Psoas muscle (tissue), 8 donors: ENCODE results near the gene ZFHX3. TPM values are rescaled to one million over a fixed set of nuclear protein-coding genes. Genes with fewer than 3 reads are reported as not detected.

Source experiments
- ATAC-seq, 4 donors: fragments of 200-7000 bp; cut with Tn5 transposase; one replicate each; pipeline ENCODE4 v1.9.1; 2020; ENCODE audit warnings: moderate library complexity in 3 of 4, mild to moderate bottlenecking in 2 of 4
- DNase-seq, 2 donors: peaks; one replicate each; pipeline ENCODE4 v3.0.0-alpha.2; 2020
- H3K27ac ChIP-seq: fragments of 200-600 bp; one replicate; pipeline ENCODE4 v1.8.0; 2022
- H3K27me3 ChIP-seq, 3 donors: fragments of 200-600 bp in 1 of 3; one replicate each; pipeline versions ENCODE4 v1.6.1 to v1.8.0; 2013 to 2022; ENCODE audit warnings: low read length in 2 of 3, mild to moderate bottlenecking in 2 of 3, moderate library complexity in 1 of 3; ENCODE audit not compliant: insufficient read depth in 3 of 3
- H3K36me3 ChIP-seq, 2 donors: fragments of 200-600 bp in 1 of 2; one replicate each; pipeline versions ENCODE4 v1.6.1 to v1.8.0; 2013 to 2022; ENCODE audit warnings: low read depth in 1 of 2, mild to moderate bottlenecking in 1 of 2, moderate library complexity in 1 of 2; ENCODE audit not compliant: insufficient read depth in 1 of 2
- H3K4me1 ChIP-seq: fragments of 200-600 bp; one replicate; pipeline ENCODE4 v1.8.0; 2022
- H3K4me3 ChIP-seq: fragments of 200-600 bp; one replicate; pipeline ENCODE4 v1.8.0; 2022; ENCODE audit warnings: mild to moderate bottlenecking
- H3K9me3 ChIP-seq: fragments of 200-600 bp; one replicate; pipeline ENCODE4 v1.8.0; 2022
- WGBS, 3 donors: extraction: QIAGEN DNeasy Blood & Tissue Kit; methylation state at CpG; one replicate each; pipeline versions ENCODE4 v1.1.6 to v1.1.7; 2013; 5-methylcytosine and 5-hydroxymethylcytosine counted together
- intact Hi-C, 2 donors: fragments of 100-400 bp; cut with DNase I; formaldehyde crosslinking; loops; one replicate each; pipeline versions ENCODE4 v1.11.0 to v1.14.2; 2022
- polyA plus RNA-seq, 3 donors: library from polyadenylated mRNA; stranded (reverse); fragments of 200-250 nt; gene quantifications; one replicate each; pipeline ENCODE4 v1.2.3, GENCODE V29; 2013
- total RNA-seq, 4 donors: library from RNA; stranded (reverse); fragmentation: NEBNext Ultra II Directional in 2 of 4; extraction: Animal tissue kit (Norgen Biotek cat#: 25700) in 2 of 4; gene quantifications; one replicate each; pipeline versions ENCODE4 v1.2.1 to v1.2.4, GENCODE V29; 2021 to 2023
- TF ChIP-seq, protein P1 (sequence below): fragments of 200-600 bp; IDR thresholded peaks from one replicate; pipeline ENCODE4 v1.8.0; 2022; ENCODE audit warnings: antibody characterized with exemption
- donor health status: healthy with polysubstance abuse.
- donor health status: DM: no; HTN: no; CAD: no; lungs with moderate emphysema.
- donor health status: Bipolar disorder and iron deficiency.
- donor health status: healthy.
- donor health status: DM: yes; HTN: yes; CAD: no.
- donor health status: DM: no; HTN: no; CAD: no.
- donor health status: DM: no; HTN: no; CAD: no.
- donor health status: DM: yes; HTN: yes; CAD: no.

ZFHX3 gene
- total and polyA plus RNA-seq, 7 donors: 3.3 to 36.9 (median 11.5) TPM

DNA sequence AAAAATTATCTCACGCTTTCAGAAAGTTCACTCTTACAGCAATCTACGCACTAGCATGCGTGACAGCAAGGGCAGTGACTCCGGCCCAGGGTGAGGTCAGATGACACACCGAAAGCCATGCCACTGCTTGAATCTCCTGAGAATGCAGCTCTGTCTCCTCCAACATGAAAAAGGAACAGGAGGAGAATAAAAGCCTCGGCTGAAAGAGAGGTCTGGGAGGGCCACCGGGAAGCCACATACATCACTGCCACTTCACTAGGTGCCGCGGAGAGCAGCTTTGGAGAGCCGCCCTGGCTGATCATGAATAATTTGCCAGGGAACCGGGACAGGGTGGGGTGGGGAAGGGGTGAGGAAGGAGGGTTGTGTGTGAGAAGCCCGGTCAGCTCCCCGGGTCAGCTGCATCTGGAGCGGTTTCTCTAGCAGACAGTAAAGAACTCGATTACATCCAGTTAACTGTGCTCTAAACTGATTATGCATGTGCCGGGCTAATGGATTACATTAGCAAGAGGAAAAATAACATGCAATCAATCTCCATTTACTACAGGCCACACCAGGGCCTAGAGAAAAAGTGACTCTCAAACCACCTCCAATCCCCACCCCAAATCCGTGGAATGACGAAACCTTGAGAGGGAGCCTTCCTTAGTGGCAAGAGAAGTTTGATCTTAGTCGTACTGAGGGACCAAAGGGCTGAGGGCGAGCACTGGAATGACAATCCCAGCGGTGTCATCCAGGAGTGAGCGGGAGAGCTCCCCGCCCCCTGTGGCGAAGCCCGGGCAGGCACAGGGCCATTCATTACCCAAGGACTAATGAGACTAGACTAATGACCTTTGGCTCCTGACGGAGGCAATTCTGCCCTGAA, 100.3 kb downstream of the ZFHX3 start:
- Histone ChIP-seq H3K9me3 (no peaks in the 10 kb centered on the region), H3K4me3 (no peak overlapping the region), H3K27me3 (no peaks in the 10 kb centered on the region), H3K27ac (peak overlapping the region; percentile 76), H3K36me3 (peaks cover 0 to 30% of the 10 kb centered on the region in 2 donors), H3K4me1 (peaks cover 44% of the 10 kb centered on the region)
- DNase-seq (peak; percentile 60 to 72), ATAC-seq (peak; percentile 79 to 88 (median 80))
- 43 to 64% (median 47%) methylated on average over 26 of the region's 26 CpGs for WGBS, 3 donors
- intact Hi-C loops: no loop called here
- TF ChIP-seq, protein P1, sequence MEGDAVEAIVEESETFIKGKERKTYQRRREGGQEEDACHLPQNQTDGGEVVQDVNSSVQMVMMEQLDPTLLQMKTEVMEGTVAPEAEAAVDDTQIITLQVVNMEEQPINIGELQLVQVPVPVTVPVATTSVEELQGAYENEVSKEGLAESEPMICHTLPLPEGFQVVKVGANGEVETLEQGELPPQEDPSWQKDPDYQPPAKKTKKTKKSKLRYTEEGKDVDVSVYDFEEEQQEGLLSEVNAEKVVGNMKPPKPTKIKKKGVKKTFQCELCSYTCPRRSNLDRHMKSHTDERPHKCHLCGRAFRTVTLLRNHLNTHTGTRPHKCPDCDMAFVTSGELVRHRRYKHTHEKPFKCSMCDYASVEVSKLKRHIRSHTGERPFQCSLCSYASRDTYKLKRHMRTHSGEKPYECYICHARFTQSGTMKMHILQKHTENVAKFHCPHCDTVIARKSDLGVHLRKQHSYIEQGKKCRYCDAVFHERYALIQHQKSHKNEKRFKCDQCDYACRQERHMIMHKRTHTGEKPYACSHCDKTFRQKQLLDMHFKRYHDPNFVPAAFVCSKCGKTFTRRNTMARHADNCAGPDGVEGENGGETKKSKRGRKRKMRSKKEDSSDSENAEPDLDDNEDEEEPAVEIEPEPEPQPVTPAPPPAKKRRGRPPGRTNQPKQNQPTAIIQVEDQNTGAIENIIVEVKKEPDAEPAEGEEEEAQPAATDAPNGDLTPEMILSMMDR: no peak

DNA sequence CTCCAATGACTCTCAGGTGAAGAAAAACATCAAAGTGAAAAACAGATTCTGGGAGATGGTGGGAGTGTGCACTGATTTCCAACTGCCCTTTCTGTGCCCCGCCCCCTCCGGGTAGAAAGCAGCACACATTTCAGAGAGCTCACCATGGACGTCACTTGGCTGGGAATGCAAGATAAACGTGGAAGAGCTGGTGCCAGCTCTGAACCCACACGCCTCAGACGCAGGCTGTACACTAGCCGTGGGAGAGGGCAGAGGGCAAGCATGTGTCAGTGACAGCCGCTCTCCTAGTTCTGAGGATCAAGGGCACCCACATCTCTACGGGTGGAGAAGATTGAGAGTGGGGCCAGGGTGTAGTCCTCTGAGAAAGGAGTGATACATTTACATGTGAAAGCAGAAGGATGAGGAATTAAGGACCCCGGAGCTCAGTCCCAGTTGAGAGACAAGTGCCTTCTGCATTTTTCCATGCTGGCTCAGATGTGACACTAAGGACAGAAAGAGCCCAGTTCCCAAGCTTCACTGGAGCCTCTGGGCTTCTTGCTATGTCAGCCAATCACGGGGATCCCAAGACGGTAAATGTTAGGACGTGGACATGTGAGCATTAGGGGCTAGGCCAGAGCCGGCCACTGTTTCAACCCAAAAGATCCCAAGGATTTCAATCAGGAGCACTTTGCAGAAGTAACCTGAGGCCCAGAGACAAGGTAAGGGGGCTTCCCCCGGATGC, 101.3 kb downstream of the ZFHX3 start:
- Histone ChIP-seq H3K27me3 (no peaks in the 10 kb centered on the region), H3K9me3 (no peaks in the 10 kb centered on the region), H3K4me1 (peaks cover 34% of the 10 kb centered on the region), H3K36me3 (peaks cover 0 to 30% of the 10 kb centered on the region in 2 donors), H3K27ac (peak overlapping the region; percentile 76), H3K4me3 (no peak overlapping the region)
- intact Hi-C loops: no loop called here
- DNase-seq (no peak), ATAC-seq (peak; percentile 20 to 58 (median 45))
- TF ChIP-seq, protein P1: no peak
- WGBS, 3 donors: 42 to 72% (median 43%) methylated on average over 15 of the region's 15 CpGs

DNA sequence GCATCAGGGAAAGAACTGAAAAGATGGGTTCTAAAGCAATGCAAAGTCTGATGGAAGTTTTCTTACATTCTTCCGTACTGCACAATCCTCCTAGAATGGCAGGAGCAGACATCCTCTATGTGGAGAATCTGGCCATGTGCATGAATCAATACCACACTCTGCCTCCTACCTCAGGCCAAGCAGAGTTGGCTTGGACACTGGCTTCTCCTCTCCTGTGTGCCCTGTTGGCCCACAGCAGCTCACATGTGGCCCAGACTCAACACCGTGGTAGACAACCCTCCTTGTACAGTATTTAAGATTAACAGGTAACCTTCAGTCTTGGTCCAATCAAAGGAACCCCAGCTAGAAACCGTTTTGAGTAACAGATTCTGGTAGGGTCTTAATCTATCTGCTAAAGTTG, 101.9 kb downstream of the ZFHX3 start:
- peak overlapping the region; percentile 76 for H3K27ac ChIP-seq

DNA sequence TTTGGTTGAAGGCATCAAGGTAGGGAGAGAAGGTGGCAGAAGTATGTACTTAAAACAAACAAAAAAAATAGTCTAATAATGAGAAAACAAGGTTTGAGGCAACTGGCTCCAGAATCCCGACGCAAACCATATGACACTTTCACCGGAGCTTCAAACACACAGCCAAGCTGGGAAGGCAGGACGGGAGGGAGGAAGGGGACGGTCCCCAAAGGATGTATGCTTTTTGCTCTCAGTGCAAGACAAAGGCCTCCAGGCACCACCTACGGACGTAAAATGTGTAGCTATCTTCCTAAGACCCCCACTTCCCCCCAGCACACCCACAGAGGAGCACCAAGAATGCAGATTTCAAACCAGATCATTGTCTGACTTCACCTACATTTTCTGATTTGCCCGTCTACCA, 102.3 kb downstream of the ZFHX3 start:
- TF ChIP-seq, protein P1: no peak
- Histone ChIP-seq H3K4me1 (peaks cover 34% of the 10 kb centered on the region), H3K27ac (peak overlapping the region; percentile 76), H3K27me3 (no peaks in the 10 kb centered on the region), H3K9me3 (no peaks in the 10 kb centered on the region), H3K36me3 (peaks cover 0 to 28% of the 10 kb centered on the region in 2 donors), H3K4me3 (no peak overlapping the region)
- 91 to 95% (median 94%) methylated on average over 8 of the region's 8 CpGs for WGBS, 3 donors
- intact Hi-C loops: no loop called here
- DNase-seq: no peak
- ATAC-seq: no peak

More for the DNA sequence above, 101.9 kb downstream of the ZFHX3 start:
- no peak overlapping the region for H3K4me3 ChIP-seq
- H3K36me3 ChIP-seq: peaks cover 0 to 30% of the 10 kb centered on the region in 2 donors
- ATAC-seq (peak in 1 of 4 donors; percentile 21), DNase-seq (no peak)
- 62 to 71% (median 63%) methylated on average over 3 of the region's 3 CpGs for WGBS, 3 donors
- no peaks in the 10 kb centered on the region for H3K9me3 ChIP-seq
- peaks cover 33% of the 10 kb centered on the region for H3K4me1 ChIP-seq
- no peaks in the 10 kb centered on the region for H3K27me3 ChIP-seq
- TF ChIP-seq, protein P1: no peak
- intact Hi-C loops: no loop called here
